Activated CD4-positive, alpha-beta T cell treated with anti-CD3 and anti-CD28 coated beads, Interleukin-2, amount 10 ng/mL, durations not matched to agents 7 days and 5 days (primary cell): ENCODE results near the gene ZNF414. TPM values are rescaled to one million over a fixed set of nuclear protein-coding genes. Genes with fewer than 3 reads are reported as not detected.
A peak's percentile ranks its signal among the peaks of the same experiment; 100 is the strongest.

Experiments
- CTCF ChIA-PET: fragments of 350-600 bp; sonication (Branson Sonifier 250); formaldehyde crosslinking; loops from one replicate; lab custom pipeline; 2021; ENCODE audit warnings: antibody characterized with exemption; lab: Charles Lee
- POLR2A ChIA-PET: fragments of 350-600 bp; sonication (Branson Sonifier 250); formaldehyde crosslinking; loops from one replicate; lab custom pipeline; 2021; ENCODE audit warnings: antibody characterized with exemption; lab: Charles Lee
- DNase-seq: peaks from one replicate; pipeline ENCODE4 v3.0.0-alpha.2; 2020
- H3K27ac Mint-ChIP-seq: one replicate; pipeline ENCODE4 v1.8.0; 2021; ENCODE audit warnings: mild to moderate bottlenecking, moderate library complexity, mixed read lengths
- H3K27me3 Mint-ChIP-seq: one replicate; pipeline ENCODE4 v1.8.0; 2021; ENCODE audit warnings: mixed read lengths
- H3K36me3 Mint-ChIP-seq: one replicate; pipeline ENCODE4 v1.8.0; 2021; ENCODE audit warnings: low read depth, mixed read lengths
- H3K4me1 Mint-ChIP-seq: one replicate; pipeline ENCODE4 v1.8.0; 2021; ENCODE audit warnings: mixed read lengths
- H3K4me3 Mint-ChIP-seq: one replicate; pipeline ENCODE4 v1.8.0; 2021; ENCODE audit warnings: mild to moderate bottlenecking, moderate library complexity, mixed read lengths
- H3K9me3 Mint-ChIP-seq: one replicate; pipeline ENCODE4 v1.8.0; 2021; ENCODE audit warnings: mixed read lengths
- total RNA-seq, 2 experiments: library from RNA; stranded (reverse); gene quantifications; one replicate each; pipeline ENCODE4 v1.2.3, GENCODE V29; 2021

ZNF414 gene
- total RNA-seq, 2 experiments from 2014 or later: 46.8 to 47.3 TPM

- Mint-ChIP-seq H3K4me3 (no peak overlapping the region), H3K27ac (peak overlapping the region; percentile 9), H3K9me3 (no peaks in the 10 kb centered on the region), H3K27me3 (no peaks in the 10 kb centered on the region), H3K4me1 (no peaks in the 10 kb centered on the region), H3K36me3 (peaks cover 70% of the 10 kb centered on the region)
- POLR2A ChIA-PET: no interaction called here
- CTCF ChIA-PET: interaction anchor here (0.6 kb wide), 1 partner anchor 340 kb away, joined by 3 read pairs; no protein-coding TSS in a partner anchor
- no peak for DNase-seq
These were observed 18.3 kb upstream of the ZNF414 start for GRCh38 chr19:8532225-8532624.

DNA sequence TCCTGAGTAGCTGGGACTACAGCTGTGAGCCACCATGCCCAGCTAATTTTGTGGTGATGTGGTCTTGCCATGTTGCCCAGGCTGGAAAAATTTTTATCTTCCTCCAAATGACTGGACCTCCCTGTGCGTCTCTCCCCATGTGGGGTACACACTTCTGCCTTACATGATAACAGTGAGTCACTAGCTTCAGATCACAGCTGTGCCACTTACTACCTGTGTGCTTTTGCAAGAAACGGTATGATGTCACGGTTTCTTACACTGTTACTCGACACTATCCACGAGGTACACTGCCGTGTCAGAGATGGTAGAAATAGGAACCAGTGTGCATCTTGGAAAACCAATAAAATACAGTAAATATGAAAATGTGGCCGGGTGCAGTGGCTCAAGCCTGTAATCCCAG lies 17.5 kb upstream of the ZNF414 start:
- ChIA-PET POLR2A (no interaction called here), CTCF (interaction anchor here (0.8 kb wide), 1 partner anchor 26 kb away, joined by 4 read pairs; no protein-coding TSS in a partner anchor)

DNA sequence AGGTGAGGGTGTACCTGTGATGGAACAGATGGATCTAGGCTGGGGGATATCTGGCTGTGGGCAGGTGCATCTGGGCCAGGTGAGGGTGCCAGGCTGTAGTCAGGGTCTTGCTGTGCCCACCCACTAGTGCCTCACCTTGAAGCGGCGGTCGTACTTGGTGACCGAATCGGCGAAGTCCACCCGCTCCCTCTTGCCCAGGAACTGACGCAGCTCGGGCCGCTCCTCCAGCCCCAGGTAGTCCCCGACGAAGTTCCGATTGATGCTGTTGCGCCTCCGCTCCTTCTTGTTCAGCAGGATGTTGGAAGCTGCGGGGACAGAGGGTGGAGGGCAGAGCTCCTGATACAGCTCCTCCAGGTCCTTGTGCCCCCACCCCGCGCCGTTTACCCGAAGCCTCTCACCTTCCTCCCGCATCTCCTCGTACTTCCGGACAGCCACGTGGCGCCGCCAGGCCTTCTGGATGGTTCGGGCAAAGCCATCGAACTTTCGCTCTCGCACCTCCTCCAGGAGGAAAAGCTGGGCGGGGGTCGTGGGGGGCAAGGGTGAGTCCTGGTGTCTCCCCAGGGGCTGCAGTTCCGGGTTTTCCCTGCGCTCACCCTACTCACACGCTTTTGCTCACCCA lies 16.2 kb upstream of the ZNF414 start:
- Mint-ChIP-seq H3K4me3 (no peak overlapping the region), H3K9me3 (no peaks in the 10 kb centered on the region)
- POLR2A ChIA-PET: no interaction called here

More for the DNA sequence above, 17.5 kb upstream of the ZNF414 start:
- Mint-ChIP-seq H3K27me3 (no peaks in the 10 kb centered on the region), H3K4me1 (no peaks in the 10 kb centered on the region), H3K36me3 (peaks cover 70% of the 10 kb centered on the region), H3K9me3 (no peaks in the 10 kb centered on the region), H3K27ac (peak overlapping the region; percentile 36), H3K4me3 (no peak overlapping the region)
- no peak for DNase-seq

GRCh38 chr19:8529369-8530006 lies 15.5 kb upstream of the ZNF414 start:
- H3K4me1 Mint-ChIP-seq: peaks cover 2% of the 10 kb centered on the region
- H3K27me3 Mint-ChIP-seq: no peaks in the 10 kb centered on the region
- ChIA-PET CTCF (no interaction called here), POLR2A (no interaction called here)
- no peak for DNase-seq
- no peak overlapping the region for H3K27ac Mint-ChIP-seq
- peaks cover 59% of the 10 kb centered on the region for H3K36me3 Mint-ChIP-seq
- no peak overlapping the region for H3K4me3 Mint-ChIP-seq
- H3K9me3 Mint-ChIP-seq: no peaks in the 10 kb centered on the region

More for the DNA sequence above, 16.2 kb upstream of the ZNF414 start:
- CTCF ChIA-PET: interaction anchor here (1.1 kb wide), 1 partner anchor 49 kb away, joined by 4 read pairs; no protein-coding TSS in a partner anchor
- Mint-ChIP-seq H3K4me1 (no peaks in the 10 kb centered on the region), H3K27ac (no peak overlapping the region), H3K27me3 (no peaks in the 10 kb centered on the region), H3K36me3 (peaks cover 60% of the 10 kb centered on the region)
- DNase-seq: no peak

- DNase-seq: no peak
- CTCF ChIA-PET: interaction anchor here (1.3 kb wide), 1 partner anchor 52 kb away, joined by 5 read pairs; no protein-coding TSS in a partner anchor
- H3K9me3 Mint-ChIP-seq: no peaks in the 10 kb centered on the region
These were observed 14.5 kb upstream of the ZNF414 start for GRCh38 chr19:8528500-8528899.

DNA sequence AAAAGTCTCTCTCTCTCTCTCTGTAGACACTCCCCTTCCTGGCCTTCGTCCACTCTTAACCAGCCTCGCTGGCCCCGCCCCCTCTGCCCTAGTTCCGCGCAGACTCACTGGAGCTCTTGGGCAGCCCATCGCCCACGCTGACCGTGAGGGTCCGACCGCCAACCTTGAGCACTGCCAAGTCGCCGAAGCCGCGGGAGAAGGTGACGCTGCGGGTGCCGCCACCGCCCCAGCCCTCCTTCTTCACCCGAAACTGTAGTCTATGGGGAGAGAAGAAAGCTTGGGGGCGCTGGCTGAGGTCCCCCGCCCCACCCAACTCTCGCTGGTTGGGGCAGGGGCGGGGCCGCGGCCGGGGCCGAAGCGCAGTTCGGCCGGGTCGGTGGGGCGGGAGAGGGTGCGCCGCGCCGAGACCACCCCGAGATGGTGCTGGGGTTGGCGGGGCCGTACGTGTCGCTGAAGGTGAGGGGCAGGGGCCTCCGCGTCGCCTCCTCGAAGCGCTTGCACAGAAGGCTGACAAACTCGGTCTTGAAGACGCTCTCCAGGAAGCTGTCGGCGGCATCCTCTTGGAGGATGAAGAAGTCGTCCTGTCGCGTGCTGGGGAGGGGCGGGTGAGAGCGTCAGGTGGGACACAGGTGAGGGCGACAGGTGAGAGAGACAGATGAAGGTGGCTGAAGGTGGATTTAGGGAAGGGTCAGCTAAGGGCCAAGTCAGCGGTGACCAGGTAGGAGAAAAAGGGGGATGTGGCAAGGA lies 12.6 kb upstream of the ZNF414 start:
- Mint-ChIP-seq H3K4me1 (peaks cover 3% of the 10 kb centered on the region), H3K4me3 (no peak overlapping the region), H3K27me3 (no peaks in the 10 kb centered on the region), H3K36me3 (peaks cover 55% of the 10 kb centered on the region), H3K27ac (no peak overlapping the region), H3K9me3 (no peaks in the 10 kb centered on the region)
- no peak for DNase-seq
- CTCF ChIA-PET: interaction anchor here (1.0 kb wide), 1 partner anchor 8 kb away, joined by 3 read pairs; no protein-coding TSS in a partner anchor
- POLR2A ChIA-PET: no interaction called here

More at GRCh38 chr19:8528500-8528899, 14.5 kb upstream of the ZNF414 start:
- peak overlapping the region; percentile 73 for H3K27ac Mint-ChIP-seq
- H3K4me3 Mint-ChIP-seq: no peak overlapping the region
- no peaks in the 10 kb centered on the region for H3K27me3 Mint-ChIP-seq
- peaks cover 57% of the 10 kb centered on the region for H3K36me3 Mint-ChIP-seq
- POLR2A ChIA-PET: no interaction called here
- H3K4me1 Mint-ChIP-seq: peaks cover 3% of the 10 kb centered on the region

GRCh38 chr19:8525401-8525684 lies 11.4 kb upstream of the ZNF414 start:
- DNase-seq: no peak
- H3K9me3 Mint-ChIP-seq: no peaks in the 10 kb centered on the region
- peaks cover 7% of the 10 kb centered on the region for H3K4me1 Mint-ChIP-seq
- H3K36me3 Mint-ChIP-seq: peaks cover 59% of the 10 kb centered on the region
- no peaks in the 10 kb centered on the region for H3K27me3 Mint-ChIP-seq
- POLR2A ChIA-PET: no interaction called here
- CTCF ChIA-PET: no interaction called here
- H3K27ac Mint-ChIP-seq: no peak overlapping the region
- H3K4me3 Mint-ChIP-seq: no peak overlapping the region

DNA sequence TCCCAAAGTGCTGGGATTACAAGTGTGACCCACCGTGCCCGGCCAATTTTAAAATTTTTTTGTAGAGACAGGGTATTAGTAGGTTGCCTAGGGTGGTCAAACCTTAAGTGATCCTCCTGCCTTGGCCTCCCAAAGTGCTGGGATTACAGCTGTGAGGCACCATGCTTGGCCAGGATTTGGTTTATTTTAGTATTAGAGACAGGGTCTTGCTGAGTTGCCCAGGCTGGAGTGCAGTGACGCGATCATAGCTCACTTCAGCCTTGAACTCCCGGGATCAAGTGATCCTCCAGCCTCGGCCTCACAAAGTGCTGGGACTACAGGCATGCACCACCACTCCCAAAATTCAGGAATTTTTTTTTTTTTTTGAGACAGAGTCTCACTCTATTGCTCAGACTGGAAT lies 5.4 kb upstream of the ZNF414 start:
- H3K4me3 Mint-ChIP-seq: no peak overlapping the region
- peaks cover 38% of the 10 kb centered on the region for H3K36me3 Mint-ChIP-seq
- no peaks in the 10 kb centered on the region for H3K27me3 Mint-ChIP-seq
- no peaks in the 10 kb centered on the region for H3K9me3 Mint-ChIP-seq
- ChIA-PET CTCF (interaction anchor here (0.7 to 1.3 kb wide), 2 partner anchors 8 to 23 kb away, joined by 3 read pairs; no protein-coding TSS in a partner anchor), POLR2A (interaction anchor here (1.1 kb wide), 1 partner anchor 50 kb away, joined by 4 read pairs; no protein-coding TSS in a partner anchor)
- no peak for DNase-seq
- H3K4me1 Mint-ChIP-seq: peaks cover 55% of the 10 kb centered on the region
- peak overlapping the region; percentile 86 for H3K27ac Mint-ChIP-seq

GRCh38 chr19:8518536-8518935 lies 4.6 kb upstream of the ZNF414 start:
- Mint-ChIP-seq H3K4me1 (peaks cover 61% of the 10 kb centered on the region), H3K4me3 (peak overlapping the region; percentile 60), H3K27me3 (no peaks in the 10 kb centered on the region), H3K9me3 (no peaks in the 10 kb centered on the region), H3K27ac (peak overlapping the region; percentile 97), H3K36me3 (peaks cover 39% of the 10 kb centered on the region)
- ChIA-PET POLR2A (no interaction called here), CTCF (interaction anchor here (0.6 to 1.3 kb wide), 2 partner anchors 9 to 68 kb away, joined by 3 read pairs; no protein-coding TSS in a partner anchor)
- DNase-seq: peak; percentile 18

GRCh38 chr19:8517551-8518442 lies 3.8 kb upstream of the ZNF414 start:
- H3K27me3 Mint-ChIP-seq: no peaks in the 10 kb centered on the region
- H3K4me3 Mint-ChIP-seq: peak overlapping the region; percentile 60
- H3K9me3 Mint-ChIP-seq: no peaks in the 10 kb centered on the region
- POLR2A ChIA-PET: no interaction called here
- CTCF ChIA-PET: interaction anchor here (0.6 to 4.6 kb wide), 4 partner anchors 9 to 102 kb away, joined by 3 to 45 read pairs (median 3); partner anchors contain the start of gene MYO1F
- peaks cover 40% of the 10 kb centered on the region for H3K36me3 Mint-ChIP-seq
- DNase-seq: peak; percentile 77
- peak overlapping the region; percentile 97 for H3K27ac Mint-ChIP-seq
- H3K4me1 Mint-ChIP-seq: peaks cover 64% of the 10 kb centered on the region

DNA sequence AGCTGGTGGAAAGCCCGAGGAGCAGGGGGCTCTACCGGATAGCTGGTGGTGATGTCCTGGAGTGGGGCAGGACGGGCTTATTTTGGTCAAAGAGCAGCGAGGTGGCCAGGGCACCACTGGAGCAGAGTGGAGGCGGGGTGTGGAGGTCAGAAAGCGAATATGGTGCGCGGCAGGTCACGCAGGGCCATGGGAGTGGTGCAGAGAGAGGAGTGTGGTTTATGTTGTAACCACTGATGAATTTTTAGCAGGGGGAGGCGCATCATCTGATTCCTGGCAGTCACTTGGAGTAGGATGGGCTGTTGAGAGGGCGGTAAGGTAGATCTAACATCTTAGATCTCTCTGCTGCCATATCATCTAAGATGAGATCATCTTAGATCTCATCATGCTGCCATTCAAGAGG lies 1.4 kb upstream of the ZNF414 start:
- peak; percentile 86 for DNase-seq
- Mint-ChIP-seq H3K27me3 (no peaks in the 10 kb centered on the region), H3K4me1 (peaks cover 68% of the 10 kb centered on the region), H3K9me3 (no peaks in the 10 kb centered on the region), H3K36me3 (peaks cover 31% of the 10 kb centered on the region), H3K4me3 (peak overlapping the region; percentile 91), H3K27ac (peak overlapping the region; percentile 97)
- ChIA-PET POLR2A (interaction anchor here (1.1 kb wide), 1 partner anchor 28 kb away, joined by 3 read pairs; no protein-coding TSS in a partner anchor), CTCF (interaction anchor here (4.6 kb wide), 1 partner anchor 63 kb away, joined by 45 read pairs; the partner anchor contains the start of gene MYO1F)
